ENCODE measurements around the gene LARGE1. TPM values are rescaled to one million over a fixed set of nuclear protein-coding genes. Genes with fewer than 3 reads are reported as not detected.

Gene LARGE1
- total RNA-seq, 4 donors from 2014 or later: 78.1 to 156 (median 104) TPM

DNA sequence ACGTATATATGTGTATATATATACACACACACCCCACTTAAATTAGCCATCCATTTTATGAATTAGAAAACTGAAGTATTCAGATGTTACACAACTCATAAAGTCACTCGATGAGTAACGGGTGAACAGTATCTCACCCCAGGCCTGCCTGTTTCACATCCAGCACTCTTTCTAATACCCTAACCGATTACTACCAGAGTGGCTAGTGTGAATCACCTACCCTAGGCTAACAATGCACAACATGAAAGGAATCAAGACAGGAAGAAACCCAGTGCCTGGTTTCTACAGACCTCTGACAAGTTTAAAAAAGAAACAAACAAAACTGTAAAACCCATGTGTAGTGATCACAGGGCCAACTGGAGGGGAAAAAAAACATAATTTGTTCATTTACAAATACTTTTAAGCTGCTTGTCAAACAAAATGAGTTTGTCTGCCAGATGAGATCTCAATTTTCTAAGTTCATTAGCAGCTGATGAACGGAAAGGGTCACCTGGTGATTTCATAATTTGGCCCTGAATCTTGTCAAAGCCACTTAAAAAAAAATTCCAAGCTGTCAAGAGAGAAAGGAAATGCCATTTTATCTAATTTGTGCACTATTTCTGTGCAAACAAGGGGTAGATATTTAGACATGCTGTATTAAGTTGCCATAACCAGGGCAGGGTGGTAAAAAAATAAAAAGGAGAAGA is 134.8 kb downstream of the LARGE1 start:
- Histone ChIP-seq H3K9me3 (peaks cover 0 to 7% (median 0%) of the 10 kb centered on the region in 4 donors), H3K27me3 (no peaks in the 10 kb centered on the region), H3K27ac (no peak overlapping the region), H3K4me3 (no peak overlapping the region), H3K36me3 (no peaks in the 10 kb centered on the region), H3K4me1 (peaks cover 0 to 15% (median 0%) of the 10 kb centered on the region in 4 donors)
- no peak for DNase-seq
- no peak for TF ChIP-seq POLR2A (IDR thresholded peaks at IDR 0.05)
- TF ChIP-seq, protein P1, sequence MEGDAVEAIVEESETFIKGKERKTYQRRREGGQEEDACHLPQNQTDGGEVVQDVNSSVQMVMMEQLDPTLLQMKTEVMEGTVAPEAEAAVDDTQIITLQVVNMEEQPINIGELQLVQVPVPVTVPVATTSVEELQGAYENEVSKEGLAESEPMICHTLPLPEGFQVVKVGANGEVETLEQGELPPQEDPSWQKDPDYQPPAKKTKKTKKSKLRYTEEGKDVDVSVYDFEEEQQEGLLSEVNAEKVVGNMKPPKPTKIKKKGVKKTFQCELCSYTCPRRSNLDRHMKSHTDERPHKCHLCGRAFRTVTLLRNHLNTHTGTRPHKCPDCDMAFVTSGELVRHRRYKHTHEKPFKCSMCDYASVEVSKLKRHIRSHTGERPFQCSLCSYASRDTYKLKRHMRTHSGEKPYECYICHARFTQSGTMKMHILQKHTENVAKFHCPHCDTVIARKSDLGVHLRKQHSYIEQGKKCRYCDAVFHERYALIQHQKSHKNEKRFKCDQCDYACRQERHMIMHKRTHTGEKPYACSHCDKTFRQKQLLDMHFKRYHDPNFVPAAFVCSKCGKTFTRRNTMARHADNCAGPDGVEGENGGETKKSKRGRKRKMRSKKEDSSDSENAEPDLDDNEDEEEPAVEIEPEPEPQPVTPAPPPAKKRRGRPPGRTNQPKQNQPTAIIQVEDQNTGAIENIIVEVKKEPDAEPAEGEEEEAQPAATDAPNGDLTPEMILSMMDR (IDR thresholded peaks at IDR 0.05): no peak

DNA sequence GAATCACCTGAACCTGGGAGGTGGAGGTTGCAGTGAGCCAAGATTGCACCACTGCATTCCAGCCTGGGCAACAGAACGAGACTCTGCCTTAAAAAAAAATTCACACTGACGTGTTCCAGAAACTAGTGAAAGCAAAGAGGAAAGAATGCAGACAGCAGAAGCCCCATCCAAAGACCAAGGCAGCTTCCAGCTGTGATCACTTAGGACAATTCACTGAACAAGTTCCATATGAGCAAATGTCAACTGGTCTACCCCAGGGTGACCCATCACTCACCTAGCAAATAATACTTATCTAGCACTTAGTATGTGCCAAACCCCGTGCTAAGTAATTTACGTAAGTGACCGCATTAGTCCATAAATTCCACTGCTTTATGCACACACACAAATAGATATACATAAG is 138.9 kb downstream of the LARGE1 start:
- Histone ChIP-seq H3K27ac (no peak overlapping the region), H3K4me3 (no peak overlapping the region), H3K4me1 (peaks cover 0 to 30% (median 0%) of the 10 kb centered on the region in 4 donors), H3K9me3 (no peaks in the 10 kb centered on the region), H3K36me3 (no peaks in the 10 kb centered on the region), H3K27me3 (no peaks in the 10 kb centered on the region)
- TF ChIP-seq, protein P1 (IDR thresholded peaks at IDR 0.05): no peak
- no peak for DNase-seq

DNA sequence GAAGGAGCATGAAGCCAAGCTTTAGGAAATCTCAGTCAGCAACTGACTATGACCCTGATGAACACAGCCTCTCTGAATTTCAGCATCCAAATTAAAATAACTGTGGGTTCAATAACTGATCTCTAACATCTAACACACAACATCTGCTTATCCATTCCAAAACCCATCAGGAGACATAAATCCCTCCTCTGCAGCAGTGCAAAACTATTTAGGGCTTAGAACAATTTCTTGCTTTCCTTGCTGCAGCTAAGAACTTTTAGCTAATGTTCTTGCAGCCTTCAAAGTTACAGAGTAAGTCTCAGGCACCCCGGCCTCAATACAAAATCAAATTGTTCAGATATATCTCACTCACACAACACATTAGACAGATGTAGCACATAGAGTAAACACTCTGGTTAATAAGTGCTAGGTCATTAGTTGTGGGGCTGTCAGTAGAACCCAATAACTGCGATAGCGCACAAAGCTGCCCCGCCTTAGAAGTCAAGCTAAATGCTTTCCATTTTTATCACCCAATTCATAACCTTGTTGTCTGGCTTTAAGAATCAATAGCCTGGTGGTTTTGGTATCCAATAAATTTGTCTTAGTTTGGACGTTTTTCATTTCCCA is 139.6 kb downstream of the LARGE1 start:
- Histone ChIP-seq H3K4me1 (peaks cover 0 to 30% (median 0%) of the 10 kb centered on the region in 4 donors), H3K36me3 (no peaks in the 10 kb centered on the region), H3K4me3 (no peak overlapping the region), H3K9me3 (no peaks in the 10 kb centered on the region), H3K27me3 (no peaks in the 10 kb centered on the region), H3K27ac (no peak overlapping the region)
- DNase-seq: no peak
- TF ChIP-seq POLR2A (IDR thresholded peaks at IDR 0.05): no peak
- TF ChIP-seq, protein P1 (IDR thresholded peaks at IDR 0.05): no peak

DNA sequence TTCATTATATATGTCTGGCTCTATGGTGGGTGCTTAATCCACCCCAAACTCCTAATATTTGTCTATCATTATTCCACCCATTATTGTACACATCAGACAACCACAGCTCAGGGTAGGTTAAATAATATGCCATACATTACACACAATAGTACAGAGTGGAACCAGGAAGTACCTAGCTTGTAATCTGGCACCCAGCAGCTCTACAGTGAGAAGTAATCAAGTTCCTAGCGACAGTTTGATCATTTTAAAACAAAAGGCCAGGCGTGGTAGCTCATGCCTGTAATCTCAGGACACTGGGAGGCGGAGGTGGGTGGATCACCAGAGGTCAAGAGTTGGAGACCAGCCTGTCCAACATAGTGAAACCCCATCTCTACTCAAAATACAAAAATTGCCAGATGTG is 141.0 kb downstream of the LARGE1 start:
- Histone ChIP-seq H3K4me1 (peaks cover 0 to 30% (median 0%) of the 10 kb centered on the region in 4 donors), H3K27ac (no peak overlapping the region), H3K4me3 (no peak overlapping the region), H3K9me3 (no peaks in the 10 kb centered on the region), H3K27me3 (no peaks in the 10 kb centered on the region), H3K36me3 (no peaks in the 10 kb centered on the region)
- TF ChIP-seq POLR2A (IDR thresholded peaks at IDR 0.05): no peak
- TF ChIP-seq, protein P1 (IDR thresholded peaks at IDR 0.05): no peak
- DNase-seq: no peak

DNA sequence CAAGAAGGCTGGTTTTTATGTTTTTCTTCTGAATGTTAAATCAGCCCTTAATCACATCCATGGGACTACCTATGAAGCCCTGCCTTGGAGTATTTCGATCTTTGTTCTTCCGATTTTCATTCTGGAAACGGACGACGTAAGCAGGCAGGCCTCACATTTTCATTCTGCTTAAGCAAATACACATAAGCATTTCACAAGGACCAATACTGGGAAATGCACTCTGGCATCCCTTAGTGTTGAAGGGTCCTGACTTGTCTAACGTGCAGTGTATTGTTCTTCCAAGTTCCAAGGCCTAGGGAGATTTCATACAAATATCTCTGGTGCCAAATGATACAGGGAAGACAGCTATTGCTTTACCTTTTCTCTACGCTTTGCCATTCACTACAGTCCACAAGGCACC is 143.8 kb downstream of the LARGE1 start:
- Histone ChIP-seq H3K36me3 (no peaks in the 10 kb centered on the region), H3K27ac (no peak overlapping the region), H3K9me3 (no peaks in the 10 kb centered on the region), H3K4me1 (peaks cover 0 to 26% (median 0%) of the 10 kb centered on the region in 4 donors), H3K27me3 (no peaks in the 10 kb centered on the region), H3K4me3 (no peak overlapping the region)
- TF ChIP-seq, protein P1 (IDR thresholded peaks at IDR 0.05): no peak
- TF ChIP-seq POLR2A (IDR thresholded peaks at IDR 0.05): no peak
- no peak for DNase-seq

All from Peyer's patch (tissue), 4 donors.